GM18499 (cell line): Measurements from ENCODE around the gene FSIP1.

ENCODE experiments used
- ATAC-seq: cut with Tn5 transposase; IDR thresholded peaks from one replicate; pipeline ENCODE4 v1.9.1; 2021; ENCODE audit warnings: moderate number of reproducible peaks; ENCODE audit not compliant: insufficient read depth, unreplicated experiment

Gene FSIP1

DNA sequence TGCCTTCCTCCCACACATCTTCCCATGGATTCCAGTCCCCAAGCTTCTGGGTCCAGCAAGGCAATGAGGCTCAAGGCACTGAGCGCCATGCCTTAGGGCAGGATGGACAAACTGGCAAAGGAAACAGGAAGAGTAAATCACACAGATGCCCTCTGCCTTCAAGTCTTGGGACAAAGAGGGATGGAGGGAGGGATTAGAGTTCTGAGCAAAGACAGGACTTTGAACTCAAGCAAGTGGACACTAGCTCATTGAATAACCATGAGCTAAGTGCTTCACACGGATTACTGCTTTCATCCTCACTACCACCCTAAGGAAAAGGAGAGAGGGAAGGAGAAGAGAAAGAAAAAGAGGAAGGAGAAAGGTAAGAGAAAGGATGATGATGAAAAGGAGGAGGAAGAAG, 209.4 kb downstream of the FSIP1 start:
- ATAC-seq = no peak

DNA sequence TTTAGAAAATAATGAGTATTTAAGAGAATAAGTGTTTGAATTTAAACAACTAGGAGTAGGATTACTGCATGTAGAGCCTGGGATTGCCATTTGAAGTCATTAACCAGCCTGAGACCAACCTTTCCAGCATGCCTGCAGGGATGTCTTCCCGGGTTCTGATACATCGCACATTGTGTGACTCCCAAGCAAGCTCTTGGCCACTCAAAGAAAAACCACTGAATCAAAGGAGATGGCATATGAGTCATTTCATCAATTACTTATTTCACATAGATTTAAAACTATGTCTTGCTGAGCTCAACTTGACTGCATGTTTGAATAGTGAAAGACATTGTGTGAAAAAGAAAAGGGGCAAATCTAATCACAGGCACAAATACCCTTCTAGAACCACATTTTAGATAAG, 216.8 kb downstream of the FSIP1 start:
- no peak for ATAC-seq

DNA sequence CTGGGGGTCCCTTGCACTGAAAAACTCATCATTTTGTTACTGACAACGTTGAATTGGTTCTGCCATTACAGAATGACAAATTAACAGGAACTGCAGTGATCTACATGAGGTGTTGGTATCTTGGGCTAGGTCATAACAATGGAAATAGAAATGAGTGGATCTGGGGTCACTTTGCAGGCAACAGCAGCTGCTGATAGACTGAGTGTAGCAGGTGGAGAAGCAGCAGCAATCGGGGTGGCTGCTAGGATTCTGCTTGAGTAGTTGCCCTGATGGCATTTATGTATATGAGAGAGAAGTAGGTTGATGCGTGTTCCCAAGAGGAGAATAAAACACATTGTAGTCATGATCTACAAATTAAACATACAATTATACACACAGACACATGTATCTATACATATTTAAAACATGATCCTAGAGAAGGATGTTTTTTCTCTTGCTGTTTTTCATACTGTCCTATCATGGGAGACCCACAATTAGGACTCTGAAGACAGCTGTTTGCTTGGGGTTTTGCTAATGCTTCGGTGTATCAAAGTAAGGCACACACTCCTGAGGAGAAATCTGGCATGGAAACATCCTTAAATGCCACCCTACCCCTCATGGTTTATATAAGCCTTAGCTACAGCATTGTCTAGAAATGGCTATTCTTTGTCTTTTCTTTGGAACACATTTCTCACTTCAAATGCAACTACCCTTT, 217.5 kb downstream of the FSIP1 start:
- no peak for ATAC-seq

DNA sequence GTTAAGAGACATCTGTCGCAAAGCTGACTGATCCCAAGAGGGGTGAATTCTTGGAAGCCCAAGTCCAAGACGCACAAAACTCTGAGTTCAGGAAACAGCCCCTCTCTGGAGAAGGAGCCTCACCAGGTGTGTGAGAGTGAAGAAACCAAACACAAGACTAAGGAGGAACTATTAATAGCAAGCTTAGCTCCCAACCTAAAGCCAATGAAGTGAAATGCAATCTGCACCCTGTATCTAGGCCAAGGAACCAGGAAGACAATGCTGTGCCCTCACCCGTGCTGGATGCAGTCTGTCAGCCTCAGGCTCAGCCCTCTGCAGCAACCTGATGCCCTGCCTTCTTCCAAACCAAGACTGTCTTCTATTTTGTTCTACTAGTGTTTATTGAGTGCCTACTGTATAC, 224.2 kb downstream of the FSIP1 start:
- no peak for ATAC-seq

- ATAC-seq = no peak
Observed at GRCh38 chr15:39556461-39556860, 226.2 kb downstream of the FSIP1 start.

- no peak for ATAC-seq
Observed at GRCh38 chr15:39555885-39556284, 226.8 kb downstream of the FSIP1 start.

DNA sequence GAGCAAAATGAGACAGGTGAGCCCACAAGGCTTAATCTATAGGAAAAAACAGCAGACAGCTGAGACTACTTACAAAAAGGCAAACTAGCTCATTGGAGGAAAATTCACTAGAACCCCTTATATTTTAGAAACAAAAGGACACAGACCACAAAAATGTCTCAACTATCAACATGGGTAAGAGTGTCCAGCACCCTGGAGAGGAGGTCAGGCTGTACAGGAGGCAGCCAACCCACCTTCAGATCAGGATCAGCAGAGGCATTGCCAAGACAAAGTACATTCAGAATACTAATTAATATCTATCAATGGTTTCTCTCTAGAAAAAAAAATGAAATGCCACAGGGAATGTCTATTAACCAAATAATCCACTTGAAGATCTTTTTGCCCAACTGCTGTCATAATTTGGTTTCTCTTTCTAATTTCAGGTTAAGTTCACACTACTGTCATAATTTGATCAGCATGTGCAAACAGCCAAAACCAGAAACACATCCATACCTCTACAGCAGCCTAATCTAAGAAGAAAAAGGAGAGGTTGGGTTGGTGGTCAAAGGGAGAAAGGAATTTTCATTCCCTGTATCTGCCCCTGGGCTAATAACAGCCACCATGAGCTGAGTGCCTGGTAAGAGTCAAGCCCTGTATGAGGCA, 227.8 kb downstream of the FSIP1 start:
- no peak for ATAC-seq

- ATAC-seq = no peak
Observed at GRCh38 chr15:39553947-39554693, 228.5 kb downstream of the FSIP1 start.

- no peak for ATAC-seq
Observed at GRCh38 chr15:39552556-39552955, 230.1 kb downstream of the FSIP1 start.

GRCh38 chr15:39551476-39551875, 231.2 kb downstream of the FSIP1 start:
- no peak for ATAC-seq
